ENCODE measurements around the gene HTR2A. TPM values are rescaled to one million over a fixed set of nuclear protein-coding genes. Genes with fewer than 3 reads are reported as not detected.

The HTR2A gene
- total RNA-seq, 2 experiments from 2014 or later = not detected

Other genes with a start within 250 kb of the HTR2A start
- gene ESD, start 99.9 kb downstream of the HTR2A start, total RNA-seq = 100 to 1,000 TPM in 1 of 2 experiments, 10 to 100 TPM in 1; 99.9 to 111 TPM

Measured in activated CD8-positive, alpha-beta T cell treated with anti-CD3 and anti-CD28 coated beads, Interleukin-2, amount 10 ng/mL, durations not matched to agents 7 days and 5 days (primary cell).